OCI-LY7 (cell line): ENCODE measurements around the gene JOSD1.

Experiments
- EZH2phosphoT487 ChIP-seq: fragments of 200-600 bp; sonication (generic); IDR thresholded peaks from 2 replicates; pipeline ENCODE4 v1.6.1; 2018; ENCODE audit warnings: low read depth, borderline replicate concordance, mild to moderate bottlenecking, mixed run types, antibody characterized with exemption, low read length, moderate library complexity, mixed read lengths
- TF ChIP-seq, protein P1 (sequence below): fragments of 200-600 bp; sonication (generic); conservative IDR thresholded peaks from 2 replicates; pipeline ENCODE4 v1.5.1; 2014; ENCODE audit warnings: mild to moderate bottlenecking, antibody characterized with exemption, low read length, moderate library complexity, mixed read lengths

DNA sequence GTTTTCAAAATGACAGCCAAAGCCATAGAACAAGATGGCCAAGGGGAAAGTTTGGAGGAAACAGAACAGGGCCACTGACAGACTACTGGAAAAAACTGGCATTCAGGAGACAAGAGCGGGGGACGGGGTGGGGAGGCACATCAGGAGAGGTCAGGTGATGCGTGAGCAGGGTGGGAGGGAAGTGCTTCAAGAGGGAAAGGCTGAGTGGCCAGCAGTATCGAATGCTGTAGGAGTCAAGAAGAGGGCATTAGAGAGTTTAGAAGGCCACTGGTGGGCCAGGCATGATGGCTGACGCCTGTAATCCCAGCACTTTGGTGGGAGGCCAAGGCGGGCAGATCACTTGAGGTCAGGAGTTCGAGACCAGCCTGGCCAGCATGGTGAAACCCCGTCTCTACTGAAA is 13.2 kb upstream of the JOSD1 start:
- TF ChIP-seq, protein P1, sequence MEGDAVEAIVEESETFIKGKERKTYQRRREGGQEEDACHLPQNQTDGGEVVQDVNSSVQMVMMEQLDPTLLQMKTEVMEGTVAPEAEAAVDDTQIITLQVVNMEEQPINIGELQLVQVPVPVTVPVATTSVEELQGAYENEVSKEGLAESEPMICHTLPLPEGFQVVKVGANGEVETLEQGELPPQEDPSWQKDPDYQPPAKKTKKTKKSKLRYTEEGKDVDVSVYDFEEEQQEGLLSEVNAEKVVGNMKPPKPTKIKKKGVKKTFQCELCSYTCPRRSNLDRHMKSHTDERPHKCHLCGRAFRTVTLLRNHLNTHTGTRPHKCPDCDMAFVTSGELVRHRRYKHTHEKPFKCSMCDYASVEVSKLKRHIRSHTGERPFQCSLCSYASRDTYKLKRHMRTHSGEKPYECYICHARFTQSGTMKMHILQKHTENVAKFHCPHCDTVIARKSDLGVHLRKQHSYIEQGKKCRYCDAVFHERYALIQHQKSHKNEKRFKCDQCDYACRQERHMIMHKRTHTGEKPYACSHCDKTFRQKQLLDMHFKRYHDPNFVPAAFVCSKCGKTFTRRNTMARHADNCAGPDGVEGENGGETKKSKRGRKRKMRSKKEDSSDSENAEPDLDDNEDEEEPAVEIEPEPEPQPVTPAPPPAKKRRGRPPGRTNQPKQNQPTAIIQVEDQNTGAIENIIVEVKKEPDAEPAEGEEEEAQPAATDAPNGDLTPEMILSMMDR, result no peak
- no peak for TF ChIP-seq EZH2phosphoT487
